DND-41 (cell line): ENCODE data around the gene RNF220.

ENCODE experiments used
- EZH2 ChIP-seq: IDR thresholded peaks from 3 replicates; pipeline ENCODE4 v1.6.1; 2012; ENCODE audit warnings: borderline replicate concordance, low read depth, mild to moderate bottlenecking, moderate library complexity, low read length, inconsistent platforms; ENCODE audit not compliant: severe bottlenecking
- TF ChIP-seq, protein P1 (sequence below): IDR thresholded peaks from 2 replicates; pipeline ENCODE4 v1.5.1; 2012; ENCODE audit warnings: borderline replicate concordance, low read length, moderate library complexity, mild to moderate bottlenecking; ENCODE audit not compliant: poor library complexity, severe bottlenecking; ENCODE audit errors: extremely low read depth

GRCh38 chr1:44436401-44437106 lies 31.5 kb downstream of the RNF220 start:
- TF ChIP-seq EZH2 = no peak
- TF ChIP-seq, protein P1, sequence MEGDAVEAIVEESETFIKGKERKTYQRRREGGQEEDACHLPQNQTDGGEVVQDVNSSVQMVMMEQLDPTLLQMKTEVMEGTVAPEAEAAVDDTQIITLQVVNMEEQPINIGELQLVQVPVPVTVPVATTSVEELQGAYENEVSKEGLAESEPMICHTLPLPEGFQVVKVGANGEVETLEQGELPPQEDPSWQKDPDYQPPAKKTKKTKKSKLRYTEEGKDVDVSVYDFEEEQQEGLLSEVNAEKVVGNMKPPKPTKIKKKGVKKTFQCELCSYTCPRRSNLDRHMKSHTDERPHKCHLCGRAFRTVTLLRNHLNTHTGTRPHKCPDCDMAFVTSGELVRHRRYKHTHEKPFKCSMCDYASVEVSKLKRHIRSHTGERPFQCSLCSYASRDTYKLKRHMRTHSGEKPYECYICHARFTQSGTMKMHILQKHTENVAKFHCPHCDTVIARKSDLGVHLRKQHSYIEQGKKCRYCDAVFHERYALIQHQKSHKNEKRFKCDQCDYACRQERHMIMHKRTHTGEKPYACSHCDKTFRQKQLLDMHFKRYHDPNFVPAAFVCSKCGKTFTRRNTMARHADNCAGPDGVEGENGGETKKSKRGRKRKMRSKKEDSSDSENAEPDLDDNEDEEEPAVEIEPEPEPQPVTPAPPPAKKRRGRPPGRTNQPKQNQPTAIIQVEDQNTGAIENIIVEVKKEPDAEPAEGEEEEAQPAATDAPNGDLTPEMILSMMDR = no peak
